C1 segment of cervical spinal cord (tissue), 14 donors: ENCODE results near the gene ACER2.

Experiments
- DNase-seq, 14 donors: peaks; one replicate each; lab custom pipeline; 2025; lab: John Stamatoyannopoulos, UW

ACER2 gene

GRCh38 chr9:19451240-19452087 is 42.7 kb downstream of the ACER2 start:
- DNase-seq = no peak

GRCh38 chr9:19456426-19456825 is 47.6 kb downstream of the ACER2 start:
- no peak for DNase-seq

- peak in 11 of 14 donors; percentile 8 to 71 (median 41) for DNase-seq
Observed at GRCh38 chr9:19456996-19457692, 48.3 kb downstream of the ACER2 start.

GRCh38 chr9:19457693-19458009 is 48.8 kb downstream of the ACER2 start:
- no peak for DNase-seq

GRCh38 chr9:19460243-19460642 is 51.4 kb downstream of the ACER2 start:
- no peak for DNase-seq

- no peak for DNase-seq
Observed at GRCh38 chr9:19461135-19461534, 52.3 kb downstream of the ACER2 start.

GRCh38 chr9:19464061-19464763 is 55.4 kb downstream of the ACER2 start:
- no peak for DNase-seq

GRCh38 chr9:19464764-19465585 is 56.2 kb downstream of the ACER2 start:
- DNase-seq = peak in 12 of 14 donors; percentile 35 to 90 (median 53)

- DNase-seq = no peak
Observed at GRCh38 chr9:19465586-19466279, 56.9 kb downstream of the ACER2 start.

- DNase-seq = no peak
Observed at GRCh38 chr9:19466280-19466639, 57.5 kb downstream of the ACER2 start.

- no peak for DNase-seq
Observed at GRCh38 chr9:19469271-19469670, 60.5 kb downstream of the ACER2 start.

- no peak for DNase-seq
Observed at GRCh38 chr9:19470567-19470966, 61.8 kb downstream of the ACER2 start.

GRCh38 chr9:19470981-19471650 is 62.3 kb downstream of the ACER2 start:
- DNase-seq = no peak

- peak in 13 of 14 donors; percentile 16 to 75 (median 61) for DNase-seq
Observed at GRCh38 chr9:19471737-19472648, 63.2 kb downstream of the ACER2 start.

GRCh38 chr9:19473605-19474004 is 64.8 kb downstream of the ACER2 start:
- no peak for DNase-seq

GRCh38 chr9:19479874-19480273 is 71.1 kb downstream of the ACER2 start:
- no peak for DNase-seq

GRCh38 chr9:19480345-19480744 is 71.5 kb downstream of the ACER2 start:
- DNase-seq = no peak

- peak in 4 of 14 donors; percentile 24 to 74 (median 33) for DNase-seq
Observed at GRCh38 chr9:19481121-19481870, 72.5 kb downstream of the ACER2 start.
